Neural cell (in vitro differentiated cells): ENCODE measurements around the gene ADORA1. TPM values are rescaled to one million over a fixed set of nuclear protein-coding genes. Genes with fewer than 3 reads are reported as not detected.

Experiments used
- H2AFZ ChIP-seq: fragments of 200-600, 300-800 bp; sonication (generic), shearing (Covaris generic); 2 replicates; pipeline ENCODE4 v1.6.0; 2014; ENCODE audit warnings: low read depth, mild to moderate bottlenecking, antibody characterized with exemption, low read length, moderate library complexity
- H3F3A ChIP-seq: fragments of 200-600 bp; shearing (Covaris generic); 2 replicates; pipeline ENCODE4 v1.6.1; 2016; ENCODE audit warnings: mild to moderate bottlenecking, moderate library complexity, mixed read lengths, antibody characterized with exemption, low read length; ENCODE audit not compliant: insufficient read depth, poor library complexity, severe bottlenecking
- H3K27ac ChIP-seq: fragments of 200-600, 300-800 bp; sonication (generic), shearing (Covaris generic); 2 replicates; pipeline ENCODE4 v1.5.1; 2014; ENCODE audit warnings: mild to moderate bottlenecking, low read length, moderate library complexity
- H3K27me3 ChIP-seq: fragments of 300-800, 200-600 bp; sonication (generic), shearing (Covaris generic); 2 replicates; pipeline ENCODE4 v1.6.0; 2014; ENCODE audit warnings: mild to moderate bottlenecking, low read depth, low read length, moderate library complexity; ENCODE audit not compliant: insufficient read depth
- H3K36me3 ChIP-seq: fragments of 300-800, 200-600 bp; sonication (generic), shearing (Covaris generic); 2 replicates; pipeline ENCODE4 v1.5.1; 2014; ENCODE audit warnings: mild to moderate bottlenecking, antibody characterized with exemption, low read length, moderate library complexity; ENCODE audit not compliant: insufficient read depth
- H3K4me2 ChIP-seq: fragments of 300-800, 200-600 bp; sonication (generic), shearing (Covaris generic); 2 replicates; pipeline ENCODE4 v1.6.0; 2014; ENCODE audit warnings: mild to moderate bottlenecking, low read length
- H3K4me3 ChIP-seq: fragments of 300-800, 200-600 bp; sonication (generic), shearing (Covaris generic); 2 replicates; pipeline ENCODE4 v1.5.1; 2014; ENCODE audit warnings: mild to moderate bottlenecking, low read length, moderate library complexity
- H3K79me2 ChIP-seq: fragments of 200-600 bp; shearing (Covaris generic); replicated peaks from 2 replicates; pipeline ENCODE4 v1.6.0; 2014; ENCODE audit warnings: mild to moderate bottlenecking, low read length, moderate library complexity; ENCODE audit not compliant: insufficient read depth
- H3K9ac ChIP-seq: fragments of 300-800, 200-600 bp; sonication (generic), shearing (Covaris generic); 2 replicates; pipeline ENCODE4 v1.6.1; 2016; ENCODE audit warnings: mild to moderate bottlenecking, low read length, mixed read lengths
- H3K9me2 ChIP-seq: fragments of 200-600 bp; shearing (Covaris generic); 2 replicates; pipeline ENCODE4 v1.6.1; 2016; ENCODE audit warnings: mild to moderate bottlenecking, low read length, mixed read lengths; ENCODE audit not compliant: insufficient read depth
- H3K9me3 ChIP-seq: fragments of 200-600, 300-800 bp; sonication (generic), shearing (Covaris generic); 2 replicates; pipeline ENCODE4 v1.6.1; 2016; ENCODE audit warnings: mild to moderate bottlenecking, mixed run types, low read length, moderate library complexity, mixed read lengths
- H4K20me1 ChIP-seq: fragments of 200-600 bp; shearing (Covaris generic); 2 replicates; pipeline ENCODE4 v1.6.1; 2016; ENCODE audit warnings: mild to moderate bottlenecking, mixed run types; ENCODE audit not compliant: insufficient read depth
- CTCF ChIP-seq: fragments of 450-650 bp; IDR thresholded peaks from 2 replicates; pipeline ENCODE4 v1.5.1; 2014; ENCODE audit warnings: antibody characterized with exemption, mild to moderate bottlenecking, moderate library complexity; ENCODE audit not compliant: poor library complexity, severe bottlenecking
- EP300 ChIP-seq: fragments of 450-650 bp; conservative IDR thresholded peaks from 2 replicates; pipeline ENCODE4 v1.6.1; 2014; ENCODE audit warnings: antibody characterized with exemption, mild to moderate bottlenecking, moderate library complexity; ENCODE audit not compliant: poor library complexity, severe bottlenecking
- EZH2 ChIP-seq: fragments of 200-600, 300-800 bp; shearing (Covaris generic), sonication (generic); IDR thresholded peaks from 2 replicates; pipeline ENCODE4 v1.6.1; 2014; ENCODE audit warnings: antibody characterized with exemption, low read length, borderline replicate concordance, mild to moderate bottlenecking; ENCODE audit not compliant: insufficient read depth, poor library complexity, severe bottlenecking
- MXI1 ChIP-seq: fragments of 450-650 bp; conservative IDR thresholded peaks from 2 replicates; pipeline ENCODE4 v1.6.1; 2014; ENCODE audit warnings: antibody characterized with exemption, mild to moderate bottlenecking; ENCODE audit not compliant: poor library complexity, severe bottlenecking
- POLR2AphosphoS5 ChIP-seq: IDR thresholded peaks from 2 replicates; pipeline ENCODE4 v1.6.1; 2012
- RAD21 ChIP-seq: fragments of 450-650 bp; conservative IDR thresholded peaks from 2 replicates; pipeline ENCODE4 v1.6.1; 2014; ENCODE audit warnings: antibody characterized with exemption, mild to moderate bottlenecking, moderate library complexity
- SMC3 ChIP-seq: fragments of 450-650 bp; conservative IDR thresholded peaks from 2 replicates; pipeline ENCODE4 v1.6.1; 2014; ENCODE audit warnings: antibody characterized with exemption, mild to moderate bottlenecking, moderate library complexity; ENCODE audit not compliant: poor library complexity
- TAF1 ChIP-seq: IDR thresholded peaks from 2 replicates; pipeline ENCODE4 v1.6.1; 2012; ENCODE audit warnings: low read depth
- polyA plus RNA-seq: library from polyadenylated mRNA; depleted of rRNA; stranded (reverse); fragments of >200 nt; gene quantifications from 2 replicates; pipeline ENCODE4 v1.2.3, GENCODE V29; 2014
- TF ChIP-seq, protein P1 (sequence below): IDR thresholded peaks from 2 replicates; pipeline ENCODE4 v1.6.1; 2012; ENCODE audit warnings: borderline replicate concordance

The ADORA1 gene
- polyA plus RNA-seq, 1 donor from 2014 or later, result 7.2 TPM

DNA sequence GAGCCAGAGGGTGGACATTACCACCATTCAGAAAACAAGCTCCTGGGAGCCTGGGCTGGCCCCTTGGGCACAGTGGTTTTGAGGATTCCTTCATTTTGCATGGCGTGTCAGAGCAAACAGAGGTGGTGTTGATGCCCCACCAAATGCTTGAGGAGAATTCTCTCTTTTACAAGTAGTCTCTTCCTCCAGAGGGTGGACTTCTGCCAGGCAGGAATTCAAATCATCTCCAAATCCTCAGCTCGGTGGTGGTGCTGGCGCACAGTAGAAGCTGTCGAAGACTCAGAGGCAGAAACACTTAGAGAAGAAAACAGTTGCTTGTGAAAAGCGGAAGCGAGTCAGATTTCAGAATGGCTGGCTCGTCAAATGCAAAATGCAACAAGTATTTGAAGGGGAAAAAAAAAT lies 62.4 kb downstream of the ADORA1 start:
- no peak overlapping the region for H3K4me3 ChIP-seq
- no peaks in the 10 kb centered on the region for H3K9me2 ChIP-seq
- no peaks in the 10 kb centered on the region for H3F3A ChIP-seq
- H3K9me3 ChIP-seq, result no peaks in the 10 kb centered on the region
- no peak overlapping the region for H3K27ac ChIP-seq
- H4K20me1 ChIP-seq, result no peaks in the 10 kb centered on the region
- H3K4me2 ChIP-seq, result no peak overlapping the region
- H2AFZ ChIP-seq, result no peak overlapping the region
- H3K27me3 ChIP-seq, result no peaks in the 10 kb centered on the region
- no peaks in the 10 kb centered on the region for H3K36me3 ChIP-seq
- TF ChIP-seq CTCF (no peak), POLR2AphosphoS5 (no peak), RAD21 (no peak), EZH2 (no peak), EP300 (no peak), TAF1 (no peak), SMC3 (no peak), MXI1 (no peak)
- TF ChIP-seq, protein P1, sequence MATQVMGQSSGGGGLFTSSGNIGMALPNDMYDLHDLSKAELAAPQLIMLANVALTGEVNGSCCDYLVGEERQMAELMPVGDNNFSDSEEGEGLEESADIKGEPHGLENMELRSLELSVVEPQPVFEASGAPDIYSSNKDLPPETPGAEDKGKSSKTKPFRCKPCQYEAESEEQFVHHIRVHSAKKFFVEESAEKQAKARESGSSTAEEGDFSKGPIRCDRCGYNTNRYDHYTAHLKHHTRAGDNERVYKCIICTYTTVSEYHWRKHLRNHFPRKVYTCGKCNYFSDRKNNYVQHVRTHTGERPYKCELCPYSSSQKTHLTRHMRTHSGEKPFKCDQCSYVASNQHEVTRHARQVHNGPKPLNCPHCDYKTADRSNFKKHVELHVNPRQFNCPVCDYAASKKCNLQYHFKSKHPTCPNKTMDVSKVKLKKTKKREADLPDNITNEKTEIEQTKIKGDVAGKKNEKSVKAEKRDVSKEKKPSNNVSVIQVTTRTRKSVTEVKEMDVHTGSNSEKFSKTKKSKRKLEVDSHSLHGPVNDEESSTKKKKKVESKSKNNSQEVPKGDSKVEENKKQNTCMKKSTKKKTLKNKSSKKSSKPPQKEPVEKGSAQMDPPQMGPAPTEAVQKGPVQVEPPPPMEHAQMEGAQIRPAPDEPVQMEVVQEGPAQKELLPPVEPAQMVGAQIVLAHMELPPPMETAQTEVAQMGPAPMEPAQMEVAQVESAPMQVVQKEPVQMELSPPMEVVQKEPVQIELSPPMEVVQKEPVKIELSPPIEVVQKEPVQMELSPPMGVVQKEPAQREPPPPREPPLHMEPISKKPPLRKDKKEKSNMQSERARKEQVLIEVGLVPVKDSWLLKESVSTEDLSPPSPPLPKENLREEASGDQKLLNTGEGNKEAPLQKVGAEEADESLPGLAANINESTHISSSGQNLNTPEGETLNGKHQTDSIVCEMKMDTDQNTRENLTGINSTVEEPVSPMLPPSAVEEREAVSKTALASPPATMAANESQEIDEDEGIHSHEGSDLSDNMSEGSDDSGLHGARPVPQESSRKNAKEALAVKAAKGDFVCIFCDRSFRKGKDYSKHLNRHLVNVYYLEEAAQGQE, result no peak
- H3K9ac ChIP-seq, result no peak overlapping the region
- H3K79me2 ChIP-seq, result no peaks in the 10 kb centered on the region

DNA sequence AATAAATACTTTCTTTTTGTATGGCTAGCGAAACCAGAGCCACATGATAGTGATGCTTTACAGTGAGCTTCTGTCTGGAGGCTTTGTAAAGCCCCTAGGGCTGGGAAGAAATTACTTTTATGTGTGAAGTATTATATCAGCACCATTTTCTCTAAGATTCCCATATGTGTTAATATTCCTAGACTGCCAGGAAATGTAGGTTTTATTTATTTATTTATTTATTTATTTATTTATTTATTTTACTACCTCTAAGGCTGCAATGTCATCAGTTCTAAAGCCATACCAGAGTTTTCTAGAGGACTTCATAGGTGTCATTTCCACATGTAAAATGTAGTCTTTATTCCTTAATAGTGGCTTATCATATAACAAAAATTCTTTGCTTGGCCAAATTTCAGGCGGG lies 63.4 kb downstream of the ADORA1 start:
- Histone ChIP-seq H3F3A (no peaks in the 10 kb centered on the region), H3K9me2 (no peaks in the 10 kb centered on the region), H3K36me3 (no peaks in the 10 kb centered on the region), H4K20me1 (no peaks in the 10 kb centered on the region), H3K27ac (no peak overlapping the region), H3K9me3 (no peaks in the 10 kb centered on the region), H3K9ac (no peak overlapping the region), H2AFZ (no peak overlapping the region), H3K4me2 (no peak overlapping the region), H3K79me2 (no peaks in the 10 kb centered on the region), H3K27me3 (no peaks in the 10 kb centered on the region), H3K4me3 (no peak overlapping the region)
- no peak for TF ChIP-seq CTCF
- TF ChIP-seq POLR2AphosphoS5, result no peak
